PFSK-1 (cell line): ENCODE measurements around the gene LANCL1.

Source experiments
- FOXP2 ChIP-seq: optimal IDR thresholded peaks from 2 replicates; pipeline ENCODE3; 2011; ENCODE audit warnings: borderline replicate concordance, control low read depth, inconsistent platforms; ENCODE audit not compliant: insufficient read depth; ENCODE audit errors: extremely low read length, extremely low read depth
- POLR2AphosphoS5 ChIP-seq: IDR thresholded peaks from 2 replicates; pipeline ENCODE4 v1.6.1; 2012; ENCODE audit warnings: low read depth, mild to moderate bottlenecking, control low read depth, low read length, moderate library complexity
- REST ChIP-seq, 2 experiments: IDR thresholded peaks; 2 replicates each; pipeline versions ENCODE4 v1.6.1 to v1.8.0; 2011 to 2012; ENCODE audit warnings: low read depth in 2 of 2, low read length in 2 of 2, control low read depth in 1 of 2, inconsistent platforms in 1 of 2, mild to moderate bottlenecking in 1 of 2, moderate library complexity in 1 of 2; ENCODE audit not compliant: insufficient read depth in 1 of 2
- SIN3A ChIP-seq: IDR thresholded peaks from 2 replicates; pipeline ENCODE4 v1.6.1; 2012; ENCODE audit warnings: mild to moderate bottlenecking, low read length, moderate library complexity, borderline replicate concordance; ENCODE audit not compliant: insufficient read depth
- TAF1 ChIP-seq: IDR thresholded peaks from 2 replicates; pipeline ENCODE4 v1.6.1; 2012; ENCODE audit warnings: low read length, control low read depth, borderline replicate concordance; ENCODE audit not compliant: insufficient read depth

Gene LANCL1

DNA sequence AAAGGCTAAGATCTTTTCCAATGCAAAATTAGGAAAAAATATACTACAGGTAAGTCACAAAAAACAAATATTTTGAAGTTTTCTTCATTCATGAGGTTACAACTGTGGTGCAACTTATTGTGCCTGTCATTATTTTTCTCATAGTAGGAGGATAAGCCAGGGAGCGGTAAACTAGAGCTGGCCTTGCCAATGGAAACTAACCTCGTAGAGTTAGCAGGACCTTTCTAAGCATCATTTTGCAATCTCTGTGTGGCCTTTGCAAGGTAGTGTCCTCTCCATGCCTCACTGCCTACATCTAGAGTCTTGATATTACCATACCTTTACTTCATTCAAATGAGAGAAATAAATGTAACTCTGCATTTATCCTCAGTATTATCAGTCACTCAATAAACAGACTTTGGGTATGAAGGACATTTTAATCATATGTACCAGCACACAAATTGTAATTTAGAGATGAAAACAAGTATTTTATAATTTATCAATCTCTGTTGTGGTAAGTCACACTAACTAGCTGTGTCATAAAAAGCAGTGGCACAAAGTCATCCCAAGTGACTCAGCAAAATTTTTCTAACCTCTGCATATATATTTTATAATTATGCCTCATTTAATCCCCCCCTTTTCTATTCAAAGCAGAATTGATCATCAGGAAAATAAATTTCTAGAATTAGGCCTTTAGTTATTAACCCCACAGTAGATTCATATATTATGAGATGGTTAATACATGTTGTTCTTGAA, 47.0 kb downstream of the LANCL1 start:
- TF ChIP-seq TAF1 (no peak), SIN3A (no peak), POLR2AphosphoS5 (no peak), REST (IDR thresholded peaks at IDR 0.05; ENCODE audit: insufficient read depth in 1 of 2, low read depth in 2 of 2, low read length in 2 of 2) (no peak), FOXP2 (no peak)

- TF ChIP-seq REST (IDR thresholded peaks at IDR 0.05; ENCODE audit: insufficient read depth in 1 of 2, low read depth in 2 of 2, low read length in 2 of 2): no peak
- no peak for TF ChIP-seq SIN3A
- no peak for TF ChIP-seq FOXP2
- TF ChIP-seq TAF1: no peak
- no peak for TF ChIP-seq POLR2AphosphoS5
Measured at GRCh38 chr2:210428393-210429179, 48.0 kb downstream of the LANCL1 start.

DNA sequence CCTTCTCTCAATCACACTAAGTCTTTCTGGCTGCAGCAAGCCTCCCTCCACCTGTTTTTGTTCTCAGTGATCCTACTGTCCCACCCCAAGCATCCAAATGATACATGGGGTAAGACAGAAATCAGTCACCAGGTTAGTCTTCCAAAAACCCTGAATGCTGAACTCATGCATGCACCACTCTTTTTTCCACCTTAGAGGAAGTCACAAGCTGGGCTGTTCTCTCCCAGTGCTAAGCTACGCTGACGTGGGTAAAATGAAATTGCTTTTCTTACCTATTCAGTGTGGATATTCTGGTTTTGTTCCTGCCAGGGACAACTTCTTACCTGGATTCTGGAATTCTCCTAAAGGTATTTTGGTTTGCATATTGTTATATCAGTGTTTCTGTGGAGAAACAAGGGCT, 54.2 kb downstream of the LANCL1 start:
- TF ChIP-seq SIN3A: no peak
- no peak for TF ChIP-seq POLR2AphosphoS5
- no peak for TF ChIP-seq TAF1
- TF ChIP-seq FOXP2: no peak
- no peak for TF ChIP-seq REST (IDR thresholded peaks at IDR 0.05; ENCODE audit: insufficient read depth in 1 of 2, low read depth in 2 of 2, low read length in 2 of 2)

DNA sequence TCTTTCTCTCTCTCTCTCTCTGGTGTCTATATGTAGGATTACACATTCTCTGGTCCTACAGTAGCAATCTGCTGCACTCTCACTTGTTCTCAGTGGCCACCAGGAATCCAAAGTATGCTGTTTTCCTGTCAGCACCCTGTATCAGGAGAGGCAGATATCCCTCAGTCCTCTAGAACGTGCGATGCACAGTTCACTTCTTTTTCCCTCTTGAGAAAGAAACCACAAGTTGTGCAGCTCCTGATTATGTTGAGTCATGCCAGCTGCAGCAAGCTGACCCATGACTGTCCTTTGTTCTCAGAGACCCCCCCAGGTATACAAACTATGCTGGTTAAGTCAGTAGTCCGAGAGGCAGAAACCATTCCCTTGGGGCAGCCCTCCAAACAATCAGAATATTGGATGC, 54.6 kb downstream of the LANCL1 start:
- TF ChIP-seq POLR2AphosphoS5 (no peak), TAF1 (no peak), FOXP2 (no peak), SIN3A (no peak), REST (IDR thresholded peaks at IDR 0.05; ENCODE audit: insufficient read depth in 1 of 2, low read depth in 2 of 2, low read length in 2 of 2) (no peak)
